ENCODE measurements around the gene SLC35D2. TPM values are rescaled to one million over a fixed set of nuclear protein-coding genes. Genes with fewer than 3 reads are reported as not detected.
A peak's percentile ranks its signal among the peaks of the same experiment; 100 is the strongest.
"Not testable (repeated sequence)": the region's sequence is repeated elsewhere in the genome, so short reads cannot be mapped to it uniquely, and the experiment has no call there.

The SLC35D2 gene
- polyA plus RNA-seq, 1 donor: 70.5 TPM

- H3K4me3 ChIP-seq (ENCODE audit: low read length): no peak overlapping the region
- 100% methylated on average over 1 of the region's 3 CpGs for WGBS (ENCODE audit: insufficient coverage, low lambda C conversion rate)
- no peaks in the 10 kb centered on the region for H3K27me3 ChIP-seq (ENCODE audit: control insufficient read depth, insufficient read depth, low read length)
- peaks cover 14% of the 10 kb centered on the region for H3K36me3 ChIP-seq (ENCODE audit: control insufficient read depth, insufficient read depth, low read length)
- DNase-seq: no peak
- no peaks in the 10 kb centered on the region for H3K9me3 ChIP-seq (ENCODE audit: control insufficient read depth, low read depth, low read length)
- no peak overlapping the region for H3K27ac ChIP-seq (ENCODE audit: low read length)
- H3K4me1 ChIP-seq (ENCODE audit: control insufficient read depth, insufficient read depth, low read length): peaks cover 11% of the 10 kb centered on the region
These were observed 45.2 kb downstream of the SLC35D2 start for GRCh38 chr9:96338299-96338698.

- Histone ChIP-seq H3K27me3 (ENCODE audit: control insufficient read depth, insufficient read depth, low read length) (no peaks in the 10 kb centered on the region), H3K9me3 (ENCODE audit: control insufficient read depth, low read depth, low read length) (no peaks in the 10 kb centered on the region), H3K36me3 (ENCODE audit: control insufficient read depth, insufficient read depth, low read length) (peaks cover 23% of the 10 kb centered on the region), H3K4me1 (ENCODE audit: control insufficient read depth, insufficient read depth, low read length) (peaks cover under 1% of the 10 kb centered on the region), H3K27ac (ENCODE audit: low read length) (no peak overlapping the region), H3K4me3 (ENCODE audit: low read length) (no peak overlapping the region)
- no CpG with 5 or more reads among the region's 1 CpG for WGBS (ENCODE audit: insufficient coverage, low lambda C conversion rate)
- no peak for DNase-seq
These were observed 49.6 kb downstream of the SLC35D2 start for GRCh38 chr9:96333958-96334357.

- Histone ChIP-seq H3K27ac (ENCODE audit: low read length) (no peak overlapping the region), H3K4me3 (ENCODE audit: low read length) (no peak overlapping the region), H3K9me3 (ENCODE audit: control insufficient read depth, low read depth, low read length) (no peaks in the 10 kb centered on the region), H3K27me3 (ENCODE audit: control insufficient read depth, insufficient read depth, low read length) (no peaks in the 10 kb centered on the region), H3K4me1 (ENCODE audit: control insufficient read depth, insufficient read depth, low read length) (no peaks in the 10 kb centered on the region), H3K36me3 (ENCODE audit: control insufficient read depth, insufficient read depth, low read length) (peaks cover 24% of the 10 kb centered on the region)
- no peak for DNase-seq
- 75% methylated on average over 2 of the region's 9 CpGs for WGBS (ENCODE audit: insufficient coverage, low lambda C conversion rate)
These were observed 52.1 kb downstream of the SLC35D2 start for GRCh38 chr9:96331236-96331947.

- DNase-seq: peak; percentile 35 to 50
- Histone ChIP-seq H3K27me3 (ENCODE audit: control insufficient read depth, insufficient read depth, low read length) (no peaks in the 10 kb centered on the region), H3K9me3 (ENCODE audit: control insufficient read depth, low read depth, low read length) (no peaks in the 10 kb centered on the region), H3K4me3 (ENCODE audit: low read length) (no peak overlapping the region), H3K27ac (ENCODE audit: low read length) (no peak overlapping the region), H3K4me1 (ENCODE audit: control insufficient read depth, insufficient read depth, low read length) (no peaks in the 10 kb centered on the region), H3K36me3 (ENCODE audit: control insufficient read depth, insufficient read depth, low read length) (peaks cover 29% of the 10 kb centered on the region)
- WGBS (ENCODE audit: insufficient coverage, low lambda C conversion rate): 88% methylated on average over 1 of the region's 1 CpG
These were observed 55.7 kb downstream of the SLC35D2 start for GRCh38 chr9:96327694-96328352.

GRCh38 chr9:96323169-96323568, 60.3 kb downstream of the SLC35D2 start:
- Histone ChIP-seq H3K9me3 (ENCODE audit: control insufficient read depth, low read depth, low read length) (no peaks in the 10 kb centered on the region), H3K27ac (ENCODE audit: low read length) (no peak overlapping the region), H3K4me3 (ENCODE audit: low read length) (no peak overlapping the region), H3K27me3 (ENCODE audit: control insufficient read depth, insufficient read depth, low read length) (no peaks in the 10 kb centered on the region), H3K4me1 (ENCODE audit: control insufficient read depth, insufficient read depth, low read length) (no peaks in the 10 kb centered on the region), H3K36me3 (ENCODE audit: control insufficient read depth, insufficient read depth, low read length) (peaks cover 27% of the 10 kb centered on the region)
- no peak for DNase-seq

- not testable (repeated sequence) for H3K9me3 ChIP-seq (ENCODE audit: control insufficient read depth, low read depth, low read length); H3K4me1 ChIP-seq (ENCODE audit: control insufficient read depth, insufficient read depth, low read length); H3K4me3 ChIP-seq (ENCODE audit: low read length); DNase-seq; H3K27ac ChIP-seq (ENCODE audit: low read length); H3K27me3 ChIP-seq (ENCODE audit: control insufficient read depth, insufficient read depth, low read length)
- H3K36me3 ChIP-seq (ENCODE audit: control insufficient read depth, insufficient read depth, low read length): peaks cover 27% of the 10 kb centered on the region
- no CpG with 5 or more reads among the region's 5 CpGs for WGBS (ENCODE audit: insufficient coverage, low lambda C conversion rate)
These were observed 60.8 kb downstream of the SLC35D2 start for GRCh38 chr9:96322736-96323135.

GRCh38 chr9:96322210-96322609, 61.3 kb downstream of the SLC35D2 start:
- peaks cover 27% of the 10 kb centered on the region for H3K36me3 ChIP-seq (ENCODE audit: control insufficient read depth, insufficient read depth, low read length)
- H3K4me1 ChIP-seq (ENCODE audit: control insufficient read depth, insufficient read depth, low read length); H3K9me3 ChIP-seq (ENCODE audit: control insufficient read depth, low read depth, low read length); DNase-seq; H3K4me3 ChIP-seq (ENCODE audit: low read length); H3K27ac ChIP-seq (ENCODE audit: low read length); H3K27me3 ChIP-seq (ENCODE audit: control insufficient read depth, insufficient read depth, low read length): not testable (repeated sequence)
- no CpG with 5 or more reads among the region's 3 CpGs for WGBS (ENCODE audit: insufficient coverage, low lambda C conversion rate)

- DNase-seq: no peak
- Histone ChIP-seq H3K9me3 (ENCODE audit: control insufficient read depth, low read depth, low read length) (no peaks in the 10 kb centered on the region), H3K4me3 (ENCODE audit: low read length) (no peak overlapping the region), H3K27ac (ENCODE audit: low read length) (no peak overlapping the region), H3K36me3 (ENCODE audit: control insufficient read depth, insufficient read depth, low read length) (peaks cover 25% of the 10 kb centered on the region), H3K27me3 (ENCODE audit: control insufficient read depth, insufficient read depth, low read length) (no peaks in the 10 kb centered on the region), H3K4me1 (ENCODE audit: control insufficient read depth, insufficient read depth, low read length) (no peaks in the 10 kb centered on the region)
- WGBS (ENCODE audit: insufficient coverage, low lambda C conversion rate): 20% methylated on average over 1 of the region's 7 CpGs
These were observed 62.0 kb downstream of the SLC35D2 start for GRCh38 chr9:96321515-96321914.

GRCh38 chr9:96320749-96321280, 62.7 kb downstream of the SLC35D2 start:
- H3K4me3 ChIP-seq (ENCODE audit: low read length): no peak overlapping the region
- no peak for DNase-seq
- H3K4me1 ChIP-seq (ENCODE audit: control insufficient read depth, insufficient read depth, low read length): no peaks in the 10 kb centered on the region
- H3K27me3 ChIP-seq (ENCODE audit: control insufficient read depth, insufficient read depth, low read length): no peaks in the 10 kb centered on the region
- no CpG with 5 or more reads among the region's 8 CpGs for WGBS (ENCODE audit: insufficient coverage, low lambda C conversion rate)
- H3K36me3 ChIP-seq (ENCODE audit: control insufficient read depth, insufficient read depth, low read length): peaks cover 25% of the 10 kb centered on the region
- no peak overlapping the region for H3K27ac ChIP-seq (ENCODE audit: low read length)
- H3K9me3 ChIP-seq (ENCODE audit: control insufficient read depth, low read depth, low read length): no peaks in the 10 kb centered on the region

- Histone ChIP-seq H3K36me3 (ENCODE audit: control insufficient read depth, insufficient read depth, low read length) (peaks cover 21% of the 10 kb centered on the region), H3K4me3 (ENCODE audit: low read length) (no peak overlapping the region), H3K27me3 (ENCODE audit: control insufficient read depth, insufficient read depth, low read length) (no peaks in the 10 kb centered on the region), H3K4me1 (ENCODE audit: control insufficient read depth, insufficient read depth, low read length) (no peaks in the 10 kb centered on the region), H3K9me3 (ENCODE audit: control insufficient read depth, low read depth, low read length) (peaks cover under 1% of the 10 kb centered on the region), H3K27ac (ENCODE audit: low read length) (no peak overlapping the region)
- no peak for DNase-seq
- WGBS (ENCODE audit: insufficient coverage, low lambda C conversion rate): 42% methylated on average over 2 of the region's 6 CpGs
These were observed 64.5 kb downstream of the SLC35D2 start for GRCh38 chr9:96318921-96319565.

Data from large intestine (tissue), 3 donors.